Subcutaneous adipose tissue (tissue), 4 donors: ENCODE data around the gene ATP13A3. TPM values are rescaled to one million over a fixed set of nuclear protein-coding genes. Genes with fewer than 3 reads are reported as not detected.

Experiments used
- CTCF ChIP-seq: fragments of 450-650 bp; IDR thresholded peaks from one replicate; pipeline ENCODE4 v1.5.1; 2016; ENCODE audit warnings: low read depth, mild to moderate bottlenecking, control low read depth, antibody characterized with exemption, moderate library complexity
- small RNA-seq: library from RNA; depleted of rRNA; stranded (forward); fragments of <200 nt; gene quantifications from one replicate; pipeline ENCODE3, GENCODE V24; 2016
- total RNA-seq, 4 donors: library from RNA; depleted of rRNA; stranded (reverse); fragments of >200 nt; gene quantifications; one replicate each; pipeline ENCODE4 v1.1.0, GENCODE V29; 2016

ATP13A3 gene
- total RNA-seq, 4 donors from 2014 or later = 117 to 222 (median 170) TPM

GRCh38 chr3:194354315-194354714, 132.5 kb downstream of the ATP13A3 start:
- TF ChIP-seq CTCF = no peak

Small RNA genes within 50 kb of the gene (small RNA-seq; reads per million reads assigned to genes)
- gene AC108676.2 = not detected
- not detected for gene RNU6-1101P

Other genes starting within 250 kb of the ATP13A3 start
- under 1 TPM in 2 of 4 donors, not detected in 2; 0.38 to 0.44 TPM for gene CPN2, start 135.7 kb downstream of the ATP13A3 start, total RNA-seq
- gene LRRC15, start 117.3 kb downstream of the ATP13A3 start, total RNA-seq = under 1 TPM in 2 of 4 donors, not detected in 2; under 0.01 to 0.22 TPM
- gene GP5, start 87.7 kb downstream of the ATP13A3 start, total RNA-seq = not detected
- 10 to 100 TPM in 2 of 4 donors, 1 to 10 TPM in 2; 8.1 to 17.7 (median 11.6) TPM for gene TMEM44, start 146.4 kb upstream of the ATP13A3 start, total RNA-seq
- 10 to 100 TPM; 27.5 to 49.9 (median 38.9) TPM for gene LSG1, start 185.2 kb upstream of the ATP13A3 start, total RNA-seq
- 10 to 100 TPM in 2 of 4 donors, 1 to 10 TPM in 2; 4.4 to 24.5 (median 9.1) TPM for gene FAM43A, start 198.9 kb upstream of the ATP13A3 start, total RNA-seq